Common myeloid progenitor, CD34-positive (primary cell): ENCODE results near the gene PRKCB.
"Not testable (repeated sequence)": the region's sequence is repeated elsewhere in the genome, so short reads cannot be mapped to it uniquely, and the experiment has no call there.

Source experiments
- CTCF ChIA-PET: fragments of 350-600 bp; sonication (Branson Sonifier 250); formaldehyde crosslinking; loops from one replicate; lab custom pipeline; 2021; ENCODE audit warnings: antibody characterized with exemption; lab: Charles Lee
- POLR2A ChIA-PET: fragments of 350-600 bp; sonication (Branson Sonifier 250); formaldehyde crosslinking; loops from one replicate; lab custom pipeline; 2021; ENCODE audit warnings: antibody characterized with exemption; lab: Charles Lee
- DNase-seq, 3 donors: peaks; one replicate each; pipeline versions ENCODE4 v3.0.0 to v3.0.0-alpha.2; 2013
- H3K27ac ChIP-seq, 2 experiments: 1 replicate in 1 of 2; 2 replicates in 1 of 2; pipeline ENCODE4 v1.7.0; 2013; ENCODE audit warnings: inconsistent platforms in 2 of 2, low read length in 2 of 2, mild to moderate bottlenecking in 2 of 2, low read depth in 1 of 2, moderate library complexity in 1 of 2; ENCODE audit not compliant: severe bottlenecking in 2 of 2, insufficient read depth in 1 of 2, poor library complexity in 1 of 2
- H3K27me3 ChIP-seq, 5 experiments: replicated peaks in 2 of 5; 1 replicate in 3 of 5; 2 replicates in 2 of 5; pipeline versions ENCODE4 v1.6.1 to v1.7.0; 2013; ENCODE audit warnings: low read length in 4 of 5, mild to moderate bottlenecking in 2 of 5, moderate library complexity in 2 of 5, inconsistent platforms in 1 of 5; ENCODE audit not compliant: insufficient read depth in 5 of 5, control insufficient read depth in 4 of 5
- H3K36me3 ChIP-seq, 4 experiments: 1 replicate in 2 of 4; 2 replicates in 2 of 4; pipeline versions ENCODE4 v1.6.1 to v1.7.0; 2013; ENCODE audit warnings: low read length in 3 of 4, control low read depth in 1 of 4, mild to moderate bottlenecking in 1 of 4; ENCODE audit not compliant: control insufficient read depth in 4 of 4, insufficient read depth in 4 of 4
- H3K4me1 ChIP-seq, 4 experiments: 1 replicate in 3 of 4; 2 replicates in 1 of 4; pipeline versions ENCODE4 v1.6.1 to v1.7.1; 2013; ENCODE audit warnings: low read length in 3 of 4, mild to moderate bottlenecking in 3 of 4, control low read depth in 1 of 4, inconsistent platforms in 1 of 4, moderate library complexity in 1 of 4; ENCODE audit not compliant: control insufficient read depth in 4 of 4, insufficient read depth in 4 of 4; ENCODE audit errors: control extremely low read depth in 1 of 4
- H3K4me3 ChIP-seq, 7 experiments: 1 replicate in 4 of 7; 2 replicates in 3 of 7; pipeline versions ENCODE4 v1.5.1 to v1.7.0; 2013; ENCODE audit warnings: mild to moderate bottlenecking in 7 of 7, low read length in 6 of 7, moderate library complexity in 6 of 7, inconsistent platforms in 2 of 7, low read depth in 2 of 7, control low read depth in 1 of 7; ENCODE audit not compliant: insufficient read depth in 4 of 7, control insufficient read depth in 1 of 7; ENCODE audit errors: extremely low read depth in 1 of 7
- H3K9me3 ChIP-seq, 5 experiments: 1 replicate in 4 of 5; 2 replicates in 1 of 5; pipeline versions ENCODE4 v1.6.1 to v1.7.1; 2013; ENCODE audit warnings: low read length in 4 of 5, mild to moderate bottlenecking in 2 of 5, inconsistent platforms in 1 of 5, low read depth in 1 of 5, moderate library complexity in 1 of 5; ENCODE audit not compliant: control insufficient read depth in 4 of 5, insufficient read depth in 2 of 5; ENCODE audit errors: control extremely low read depth in 1 of 5
- WGBS: methylation state at CpG from one replicate; pipeline ENCODE4 v1.1.5; 2013; ENCODE audit not compliant: insufficient coverage; 5-methylcytosine and 5-hydroxymethylcytosine counted together

The PRKCB gene

DNA sequence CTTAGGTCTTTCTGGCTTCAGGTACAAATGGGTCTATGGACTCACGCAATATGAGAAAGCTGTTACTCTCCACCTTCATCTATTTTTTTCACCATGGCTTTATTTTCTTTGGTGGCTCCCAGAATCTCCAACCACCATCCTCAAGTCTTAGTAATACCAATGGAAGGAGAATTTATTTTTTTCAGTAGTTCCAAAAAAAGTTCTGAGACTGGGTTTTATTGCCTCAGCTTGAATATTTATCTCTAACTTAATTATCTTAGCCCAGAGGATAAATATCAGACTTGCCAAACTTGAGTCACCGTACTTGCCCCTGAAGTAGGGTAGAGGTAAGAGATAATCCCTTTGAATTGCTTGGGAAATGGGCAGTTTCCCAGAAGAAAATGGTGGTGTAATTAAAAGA lies 397.2 kb downstream of the PRKCB start:
- peaks cover 0 to 10% (median 5%) of the 10 kb centered on the region in 5 experiments for H3K27me3 ChIP-seq
- peaks cover 0 to 8% (median 3%) of the 10 kb centered on the region in 5 experiments for H3K9me3 ChIP-seq
- CTCF ChIA-PET, result no interaction called here
- no peak overlapping the region for H3K27ac ChIP-seq
- no peak overlapping the region for H3K4me3 ChIP-seq
- no peaks in the 10 kb centered on the region for H3K4me1 ChIP-seq
- WGBS, result no CpG with 5 or more reads among the region's 2 CpGs
- POLR2A ChIA-PET, result interaction anchor here (0.6 kb wide), 1 partner anchor 758 kb away, joined by 3 read pairs; no protein-coding TSS in a partner anchor
- DNase-seq, result no peak
- H3K36me3 ChIP-seq, result no peaks in the 10 kb centered on the region

DNA sequence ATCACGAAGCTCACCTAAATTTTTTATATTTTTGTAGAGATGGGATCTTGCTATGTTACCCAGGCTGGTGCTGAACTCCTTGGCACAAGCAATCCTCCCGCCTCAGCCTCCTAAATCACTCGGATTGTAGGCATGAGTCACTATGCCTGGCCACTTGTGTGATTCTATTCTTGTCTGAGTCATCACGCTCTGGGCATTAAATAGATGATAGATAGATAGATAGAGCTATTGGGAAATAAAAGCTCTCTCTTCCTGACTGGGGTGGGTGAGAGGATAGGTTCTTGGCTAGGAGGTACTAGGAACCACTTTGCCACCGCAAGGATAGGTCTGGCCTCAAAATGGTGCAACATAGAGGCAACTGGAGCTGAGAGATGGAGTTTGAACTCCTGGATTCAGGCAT lies 399.0 kb downstream of the PRKCB start:
- no peak for DNase-seq
- H3K4me1 ChIP-seq, result no peaks in the 10 kb centered on the region
- no peaks in the 10 kb centered on the region for H3K36me3 ChIP-seq
- 90% methylated on average over 2 of the region's 5 CpGs for WGBS
- H3K4me3 ChIP-seq, result no peak overlapping the region
- H3K27me3 ChIP-seq, result peaks cover 0 to 7% (median 2%) of the 10 kb centered on the region in 5 experiments
- POLR2A ChIA-PET, result no interaction called here
- no peak overlapping the region for H3K27ac ChIP-seq
- peaks cover 0 to 13% (median 5%) of the 10 kb centered on the region in 5 experiments for H3K9me3 ChIP-seq
- CTCF ChIA-PET, result interaction anchor here (1.4 kb wide), 1 partner anchor 15 kb away, joined by 3 read pairs; no protein-coding TSS in a partner anchor

DNA sequence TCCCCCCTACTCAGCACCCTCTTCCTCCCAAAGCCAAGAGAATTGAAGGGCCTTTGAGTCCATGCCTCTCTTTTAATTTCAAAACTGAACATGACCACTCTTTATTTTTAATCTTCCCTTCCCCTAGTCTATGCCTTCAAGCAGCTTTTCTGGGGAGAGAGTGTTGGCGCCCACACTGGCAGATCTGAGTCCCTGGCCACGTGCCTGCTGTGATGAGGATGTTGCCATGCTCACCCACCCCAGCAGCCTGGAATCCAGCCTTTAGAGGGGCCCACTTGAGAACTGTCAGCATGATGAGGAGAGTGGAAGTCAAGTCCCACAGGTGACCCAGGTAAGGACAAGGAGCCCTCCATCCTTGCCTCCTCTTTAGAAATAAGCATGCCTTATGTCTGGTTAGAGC lies 400.0 kb downstream of the PRKCB start:
- peaks cover 0 to 5% (median 2%) of the 10 kb centered on the region in 5 experiments for H3K27me3 ChIP-seq
- H3K27ac ChIP-seq, result no peak overlapping the region
- ChIA-PET CTCF (no interaction called here), POLR2A (no interaction called here)
- H3K4me3 ChIP-seq, result no peak overlapping the region
- H3K36me3 ChIP-seq, result no peaks in the 10 kb centered on the region
- no peaks in the 10 kb centered on the region for H3K4me1 ChIP-seq
- H3K9me3 ChIP-seq, result peaks cover 0 to 13% (median 5%) of the 10 kb centered on the region in 5 experiments
- no peak for DNase-seq
- 79% methylated on average over 2 of the region's 2 CpGs for WGBS

DNA sequence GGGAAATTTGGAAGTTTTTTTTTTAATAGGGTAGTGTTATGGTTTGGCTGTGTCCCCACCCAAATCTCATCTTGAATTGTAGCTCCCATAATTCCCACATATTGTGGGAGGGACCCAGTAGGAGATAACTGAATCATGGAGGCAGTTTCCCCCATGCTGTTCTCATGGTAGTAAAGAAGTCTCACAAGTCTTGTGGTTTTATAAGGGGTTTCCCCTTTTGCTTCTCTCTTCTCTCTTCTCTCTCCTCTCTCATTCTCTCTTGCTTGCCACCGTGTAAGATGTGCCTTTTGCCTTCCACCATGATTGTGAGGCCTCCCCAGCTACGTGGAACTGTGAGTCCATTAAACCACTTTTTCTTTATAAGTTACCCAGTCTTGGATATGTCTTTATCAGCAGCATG lies 403.1 kb downstream of the PRKCB start:
- H3K4me1 ChIP-seq, DNase-seq, H3K4me3 ChIP-seq, CTCF ChIA-PET, POLR2A ChIA-PET, H3K36me3 ChIP-seq, H3K27ac ChIP-seq: not testable (repeated sequence)
- Histone ChIP-seq H3K27me3 (peaks cover 0 to 19% (median 4%) of the 10 kb centered on the region in 5 experiments), H3K9me3 (peaks cover 0 to 13% (median 6%) of the 10 kb centered on the region in 5 experiments)
- WGBS, result 100% methylated on average over 2 of the region's 2 CpGs

DNA sequence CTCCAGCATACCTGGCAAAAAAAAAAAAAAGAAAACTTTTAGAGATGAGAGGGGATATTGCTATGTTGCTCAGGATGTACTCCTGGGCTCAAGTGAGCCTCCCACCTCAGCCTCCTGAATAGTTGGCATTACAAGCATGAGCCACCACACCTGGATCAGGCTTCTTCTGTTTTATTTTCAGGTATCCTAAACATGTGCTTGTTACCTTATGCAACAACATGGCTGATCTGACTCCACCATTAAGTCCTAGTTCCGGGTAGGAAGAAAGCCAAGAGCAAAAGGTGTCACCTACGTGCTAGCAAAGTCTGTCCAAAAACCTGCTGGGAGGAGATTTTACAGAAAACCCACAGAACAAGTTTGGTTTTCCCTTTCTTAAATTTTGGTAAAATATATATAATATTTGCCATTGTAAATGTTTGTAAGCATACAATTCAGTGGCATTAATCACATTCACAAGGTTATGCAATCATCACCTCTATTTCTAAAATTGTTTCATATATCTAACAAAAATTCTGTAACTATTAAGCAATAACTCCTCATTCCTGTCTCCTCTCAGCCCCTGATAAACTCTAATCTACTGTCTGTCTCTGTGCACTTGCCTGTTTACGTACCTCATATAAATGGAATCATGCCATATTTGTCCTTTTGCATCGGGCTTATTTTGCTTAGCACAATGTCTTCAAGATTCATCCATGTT lies 411.3 kb downstream of the PRKCB start:
- CTCF ChIA-PET, result no interaction called here
- Histone ChIP-seq H3K4me3 (no peak overlapping the region), H3K4me1 (peaks cover 0 to 4% (median 2%) of the 10 kb centered on the region in 4 experiments), H3K27ac (no peak overlapping the region), H3K36me3 (no peaks in the 10 kb centered on the region), H3K9me3 (peaks cover 0 to 2% (median 0%) of the 10 kb centered on the region in 5 experiments), H3K27me3 (peaks cover 2 to 26% (median 5%) of the 10 kb centered on the region in 5 experiments)
- POLR2A ChIA-PET, result no interaction called here
- 100% methylated on average over 1 of the region's 4 CpGs for WGBS
- DNase-seq, result no peak

DNA sequence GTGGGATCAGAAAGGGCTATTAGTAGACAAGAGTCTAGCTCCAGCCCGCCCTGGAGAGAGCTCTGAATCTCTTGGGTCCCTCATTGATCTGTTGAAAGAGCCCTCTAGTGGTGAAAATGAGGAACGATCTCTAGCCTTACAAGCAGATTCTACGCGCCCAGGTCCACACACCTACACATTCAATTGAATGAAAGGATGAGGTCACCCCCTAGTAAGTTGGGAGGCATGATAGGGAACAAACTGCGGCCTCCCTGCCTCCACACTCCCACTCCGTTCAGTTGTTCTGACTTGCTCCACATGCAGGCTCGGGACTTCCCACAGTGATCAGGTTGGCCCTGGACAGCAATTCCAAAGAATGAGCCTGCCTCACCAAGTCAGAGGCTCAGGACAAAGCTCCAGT lies 417.4 kb downstream of the PRKCB start:
- H3K4me3 ChIP-seq, result no peak overlapping the region
- POLR2A ChIA-PET, result no interaction called here
- H3K4me1 ChIP-seq, result peaks cover 0 to 10% (median 5%) of the 10 kb centered on the region in 4 experiments
- no peaks in the 10 kb centered on the region for H3K36me3 ChIP-seq
- WGBS, result 28% methylated on average over 4 of the region's 7 CpGs
- H3K27ac ChIP-seq, result no peak overlapping the region
- CTCF ChIA-PET, result interaction anchor here (0.7 to 2.1 kb wide), 13 partner anchors 9 to 261 kb away, joined by 3 to 12 read pairs (median 4); no protein-coding TSS in a partner anchor
- peaks cover 5 to 50% (median 25%) of the 10 kb centered on the region in 5 experiments for H3K27me3 ChIP-seq
- DNase-seq, result peak; percentile 59 to 72 (median 68)
- peaks cover 0 to 2% (median 0%) of the 10 kb centered on the region in 5 experiments for H3K9me3 ChIP-seq
